Large intestine (tissue), 3 donors: ENCODE data around the gene TUFM. TPM values are rescaled to one million over a fixed set of nuclear protein-coding genes. Genes with fewer than 3 reads are reported as not detected.

ENCODE experiments used
- DNase-seq, 2 donors: peaks; one replicate each; pipeline versions ENCODE4 v3.0.0 to v3.0.0-alpha.2; 2013
- H3K27ac ChIP-seq: one replicate; pipeline ENCODE4 v1.5.1; 2013; ENCODE audit warnings: low read length
- H3K27me3 ChIP-seq: 2 replicates; pipeline ENCODE4 v1.6.1; 2013; ENCODE audit warnings: low read length; ENCODE audit not compliant: control insufficient read depth, insufficient read depth
- H3K36me3 ChIP-seq: 2 replicates; pipeline ENCODE4 v1.6.1; 2013; ENCODE audit warnings: low read length; ENCODE audit not compliant: control insufficient read depth, insufficient read depth
- H3K4me1 ChIP-seq: one replicate; pipeline ENCODE4 v1.6.1; 2013; ENCODE audit warnings: low read length; ENCODE audit not compliant: control insufficient read depth, insufficient read depth
- H3K4me3 ChIP-seq: one replicate; pipeline ENCODE4 v1.5.1; 2013; ENCODE audit warnings: low read length
- H3K9me3 ChIP-seq: one replicate; pipeline ENCODE4 v1.6.1; 2013; ENCODE audit warnings: mild to moderate bottlenecking, low read depth, low read length, moderate library complexity; ENCODE audit not compliant: control insufficient read depth
- WGBS: methylation state at CpG from one replicate; pipeline ENCODE4 v1.1.5; 2013; ENCODE audit warnings: low lambda C conversion rate; ENCODE audit not compliant: insufficient coverage; 5-methylcytosine and 5-hydroxymethylcytosine counted together
- polyA plus RNA-seq: library from polyadenylated mRNA; unstranded; fragments of 120-200 nt; gene quantifications from one replicate; pipeline ENCODE4 v1.2.1, GENCODE V29; 2013

TUFM gene
- polyA plus RNA-seq, 1 donor: 157 TPM

DNA sequence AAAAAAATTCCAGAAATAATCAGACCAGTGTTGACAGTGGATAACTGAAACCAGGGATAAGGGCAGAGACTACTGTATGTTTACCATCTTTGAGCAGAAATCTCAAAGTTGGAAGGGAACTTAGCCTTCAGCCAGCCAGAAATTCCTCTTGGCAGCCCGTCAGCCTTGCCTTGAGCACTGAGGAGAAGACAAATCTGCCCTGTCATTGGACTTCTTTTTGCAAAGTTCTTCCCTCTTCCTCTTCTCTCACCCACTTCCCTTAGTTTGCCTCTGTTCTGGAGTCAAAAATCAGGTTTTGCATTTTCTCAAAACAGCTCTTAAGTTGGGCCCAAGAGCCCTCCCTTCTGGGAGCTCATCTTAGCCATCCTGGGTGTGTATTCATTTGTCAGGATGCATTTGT is 6.2 kb downstream of the TUFM start:
- peaks cover 3% of the 10 kb centered on the region for H3K4me1 ChIP-seq
- no peaks in the 10 kb centered on the region for H3K9me3 ChIP-seq
- DNase-seq: no peak
- H3K4me3 ChIP-seq: no peak overlapping the region
- no peaks in the 10 kb centered on the region for H3K27me3 ChIP-seq
- no CpG with 5 or more reads among the region's 1 CpG for WGBS
- peaks cover 62% of the 10 kb centered on the region for H3K36me3 ChIP-seq
- H3K27ac ChIP-seq: no peak overlapping the region

DNA sequence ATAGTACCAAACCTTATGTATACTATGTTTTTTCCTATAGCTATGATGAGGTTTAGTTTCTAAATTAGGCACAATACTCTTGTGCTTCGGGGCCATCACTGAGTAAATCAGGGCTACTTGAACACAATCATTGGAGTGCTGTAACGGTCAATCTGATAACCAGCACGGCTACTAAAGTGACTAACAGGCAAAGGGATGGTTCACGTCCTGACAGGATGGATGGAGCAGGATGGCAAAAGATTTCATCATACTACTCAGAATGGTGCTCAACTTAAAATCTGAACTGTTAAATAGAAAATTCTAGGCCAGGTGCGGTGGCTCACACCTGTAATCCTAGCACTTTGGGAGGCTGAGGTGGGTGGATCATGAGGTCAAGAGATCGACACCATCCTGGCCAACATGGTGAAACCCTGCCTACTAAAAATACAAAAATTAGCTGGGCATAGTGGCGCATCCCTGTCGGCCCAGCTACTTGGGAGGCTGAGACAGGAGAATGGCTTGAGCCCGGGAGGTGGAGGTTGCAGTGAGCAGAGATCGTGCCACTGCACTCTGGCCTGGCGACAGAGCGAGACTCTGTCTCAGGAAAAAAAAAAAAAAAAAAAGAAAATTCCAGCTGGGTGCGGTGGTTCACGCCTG is 7.0 kb downstream of the TUFM start:
- Histone ChIP-seq H3K36me3 (peaks cover 62% of the 10 kb centered on the region), H3K4me3 (no peak overlapping the region), H3K27ac (no peak overlapping the region), H3K4me1 (no peaks in the 10 kb centered on the region), H3K27me3 (no peaks in the 10 kb centered on the region), H3K9me3 (no peaks in the 10 kb centered on the region)
- DNase-seq: no peak
- WGBS: 93% methylated on average over 3 of the region's 14 CpGs

DNA sequence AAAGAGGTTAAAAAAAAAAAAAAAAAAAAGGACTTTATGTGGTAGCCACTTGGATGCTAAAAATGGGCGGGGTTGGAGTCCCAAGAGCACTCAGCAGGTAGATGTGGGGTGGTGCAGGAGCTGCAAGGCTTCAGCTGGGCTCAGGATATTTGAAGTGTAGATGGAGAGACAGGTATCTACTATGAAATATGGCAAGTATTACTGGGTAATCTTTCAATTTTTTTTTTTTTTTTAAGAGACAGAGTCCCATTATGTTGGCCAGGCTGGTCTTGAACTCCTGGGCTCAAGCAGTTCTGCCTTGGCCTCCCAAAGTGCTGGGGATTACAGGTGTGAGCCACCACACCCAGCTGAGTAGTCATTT is 7.6 kb downstream of the TUFM start:
- Histone ChIP-seq H3K27ac (no peak overlapping the region), H3K4me3 (no peak overlapping the region), H3K4me1 (no peaks in the 10 kb centered on the region), H3K27me3 (no peaks in the 10 kb centered on the region), H3K36me3 (peaks cover 62% of the 10 kb centered on the region), H3K9me3 (no peaks in the 10 kb centered on the region)
- no CpG with 5 or more reads among the region's 1 CpG for WGBS
- DNase-seq: no peak

DNA sequence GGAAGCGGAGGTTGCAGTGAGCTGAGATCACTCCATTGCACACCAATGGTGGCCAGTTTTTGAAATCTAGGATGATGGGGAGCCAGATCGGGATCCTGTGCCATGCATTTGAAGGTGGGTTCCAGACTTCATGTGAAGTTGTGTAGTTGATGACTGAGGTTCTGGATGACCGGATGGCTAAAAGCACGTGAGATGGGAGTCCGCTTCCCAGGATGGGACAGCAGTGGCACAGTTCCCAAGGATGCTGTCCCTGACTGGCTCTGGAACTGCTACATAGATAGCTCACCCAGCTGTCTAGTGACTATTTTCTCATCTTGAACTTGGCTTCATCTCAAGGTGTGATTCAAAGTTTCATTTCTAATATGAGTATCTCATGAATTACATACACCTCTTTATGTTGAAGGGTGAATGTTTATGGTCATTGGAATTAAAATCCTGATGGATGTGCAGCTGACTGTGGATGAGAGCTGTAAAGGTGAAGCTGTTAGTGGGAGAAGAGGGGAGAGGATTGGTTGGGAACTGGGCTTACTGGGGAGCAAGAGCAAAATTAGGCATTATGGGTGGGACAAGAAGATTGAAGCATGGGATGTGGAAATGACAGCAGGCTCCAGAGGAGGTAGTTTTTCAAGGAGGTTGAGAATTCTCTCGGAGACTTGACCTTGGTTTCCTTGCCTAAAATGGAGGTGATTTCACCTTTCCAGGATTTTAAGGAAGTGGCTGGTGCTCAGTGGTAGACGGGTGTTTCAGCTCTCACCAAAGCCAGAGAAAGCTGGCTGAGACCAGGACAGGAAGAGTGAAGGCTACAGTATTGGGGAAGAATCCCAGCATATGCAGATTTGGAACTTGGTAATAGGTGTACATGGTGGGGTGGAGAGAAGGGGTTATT is 8.2 kb downstream of the TUFM start:
- DNase-seq: no peak
- Histone ChIP-seq H3K27ac (no peak overlapping the region), H3K9me3 (no peaks in the 10 kb centered on the region), H3K27me3 (no peaks in the 10 kb centered on the region), H3K36me3 (peaks cover 62% of the 10 kb centered on the region), H3K4me3 (no peak overlapping the region), H3K4me1 (no peaks in the 10 kb centered on the region)
- WGBS: 100% methylated on average over 1 of the region's 7 CpGs

DNA sequence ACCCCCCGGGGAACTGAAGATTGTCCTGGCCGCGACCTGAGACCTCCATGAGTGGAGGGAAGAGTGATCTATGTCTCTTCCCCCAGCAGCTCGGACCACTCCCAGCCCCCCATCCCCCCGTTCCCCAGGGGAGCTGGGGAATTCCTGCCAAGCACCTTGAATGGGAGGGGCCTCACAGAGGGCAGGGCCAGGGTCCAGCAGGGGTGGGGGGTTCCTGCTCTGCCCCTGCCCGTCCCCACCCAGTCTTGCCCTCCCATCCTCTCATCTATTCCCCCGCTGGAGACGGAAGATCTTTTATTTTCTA is 9.4 kb downstream of the TUFM start:
- Histone ChIP-seq H3K4me1 (no peaks in the 10 kb centered on the region), H3K36me3 (peaks cover 63% of the 10 kb centered on the region)
- no CpG with 5 or more reads among the region's 8 CpGs for WGBS

DNA sequence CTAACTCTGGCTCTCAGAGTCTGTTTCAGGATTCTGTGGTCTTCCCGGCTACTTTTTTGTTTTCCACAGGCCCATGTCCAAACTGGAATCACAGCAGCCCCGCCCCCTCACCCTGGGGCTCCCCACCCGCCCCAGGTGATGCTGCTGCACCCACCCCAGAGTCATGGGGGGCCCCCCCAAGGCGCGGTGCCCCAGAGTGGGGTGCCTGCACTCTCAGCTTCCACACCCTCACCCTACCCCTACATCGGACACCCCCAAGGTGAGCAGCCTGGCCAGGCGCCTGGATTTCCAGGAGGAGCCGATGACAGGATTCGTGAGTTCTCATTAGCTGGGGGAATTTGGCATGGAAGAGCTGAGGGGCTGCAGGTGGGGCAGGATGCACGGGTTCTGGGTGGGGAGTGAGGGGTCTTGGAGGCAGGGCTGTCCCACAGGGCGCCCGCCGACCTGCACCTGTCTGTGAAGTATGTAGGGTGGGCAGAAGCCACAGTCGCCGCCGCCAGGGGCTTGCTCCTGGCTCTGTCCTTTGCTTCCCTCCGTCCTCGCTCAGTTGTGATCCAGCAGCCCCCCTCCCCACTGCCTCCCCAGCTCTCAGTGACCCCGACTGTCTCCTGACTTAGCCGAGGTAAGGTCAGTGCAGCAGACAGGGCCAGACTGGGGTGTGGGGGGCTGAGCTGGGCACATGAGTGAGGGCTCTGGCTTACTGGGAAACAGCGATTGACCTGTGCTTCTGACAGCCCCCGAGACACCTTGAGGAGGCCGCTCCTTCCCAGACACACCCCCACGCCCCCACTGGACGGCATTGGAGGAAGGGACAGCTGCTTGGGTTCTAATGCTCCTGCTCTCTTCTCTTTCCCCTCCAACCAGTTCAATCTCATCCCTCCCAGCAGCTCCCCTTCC is 10.0 kb downstream of the TUFM start:
- no peak for DNase-seq
- Histone ChIP-seq H3K9me3 (no peaks in the 10 kb centered on the region), H3K4me3 (no peak overlapping the region), H3K36me3 (peaks cover 69% of the 10 kb centered on the region), H3K27me3 (no peaks in the 10 kb centered on the region), H3K4me1 (no peaks in the 10 kb centered on the region), H3K27ac (no peak overlapping the region)
- no CpG with 5 or more reads among the region's 25 CpGs for WGBS

More for the DNA sequence above, 9.4 kb downstream of the TUFM start:
- Histone ChIP-seq H3K4me3 (no peak overlapping the region), H3K27me3 (no peaks in the 10 kb centered on the region), H3K27ac (no peak overlapping the region), H3K9me3 (no peaks in the 10 kb centered on the region)
- no peak for DNase-seq

DNA sequence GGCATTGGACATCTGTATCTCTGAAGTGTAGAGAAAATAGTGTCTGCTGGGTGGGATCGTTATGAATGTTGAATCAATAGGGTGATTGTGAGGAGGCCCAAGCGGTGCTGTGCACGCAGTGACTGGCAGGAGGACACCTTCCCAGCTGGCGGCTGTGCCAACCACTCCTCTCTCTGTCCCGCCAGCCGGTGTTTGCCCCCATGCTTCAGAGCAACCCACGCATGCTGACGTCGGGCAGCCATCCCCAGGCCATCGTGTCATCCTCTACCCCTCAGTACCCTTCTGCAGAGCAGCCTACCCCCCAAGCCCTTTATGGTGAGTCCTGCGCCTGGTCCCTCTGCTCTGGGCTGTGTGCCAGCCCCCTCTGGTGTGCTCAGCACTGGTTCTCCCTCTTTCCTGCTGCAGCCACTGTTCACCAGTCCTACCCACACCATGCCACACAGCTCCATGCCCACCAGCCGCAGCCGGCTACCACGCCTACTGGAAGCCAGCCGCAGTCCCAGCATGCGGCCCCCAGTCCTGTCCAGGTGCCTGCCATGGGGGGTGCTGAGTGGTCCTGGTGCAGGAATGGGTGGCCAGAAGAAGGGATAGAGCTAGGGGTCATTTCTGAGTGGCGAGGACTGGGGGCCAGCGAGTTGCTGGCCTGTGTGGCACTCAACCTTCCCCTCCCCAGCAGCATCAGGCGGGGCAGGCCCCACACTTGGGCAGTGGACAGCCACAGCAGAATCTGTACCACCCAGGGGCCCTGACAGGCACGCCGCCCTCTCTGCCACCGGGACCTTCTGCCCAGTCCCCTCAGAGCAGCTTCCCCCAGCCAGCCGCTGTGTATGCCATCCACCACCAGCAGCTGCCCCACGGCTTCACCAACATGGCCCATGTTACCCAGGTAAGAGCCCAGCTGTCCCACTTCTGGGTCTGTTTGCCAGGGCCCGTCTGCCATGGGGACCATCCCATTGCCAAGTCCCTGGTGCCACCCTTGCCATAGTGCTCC is 11.0 kb downstream of the TUFM start:
- Histone ChIP-seq H3K4me3 (no peak overlapping the region), H3K27ac (no peak overlapping the region), H3K36me3 (peaks cover 79% of the 10 kb centered on the region), H3K9me3 (no peaks in the 10 kb centered on the region), H3K4me1 (no peaks in the 10 kb centered on the region), H3K27me3 (no peaks in the 10 kb centered on the region)
- DNase-seq: no peak
- no CpG with 5 or more reads among the region's 25 CpGs for WGBS

DNA sequence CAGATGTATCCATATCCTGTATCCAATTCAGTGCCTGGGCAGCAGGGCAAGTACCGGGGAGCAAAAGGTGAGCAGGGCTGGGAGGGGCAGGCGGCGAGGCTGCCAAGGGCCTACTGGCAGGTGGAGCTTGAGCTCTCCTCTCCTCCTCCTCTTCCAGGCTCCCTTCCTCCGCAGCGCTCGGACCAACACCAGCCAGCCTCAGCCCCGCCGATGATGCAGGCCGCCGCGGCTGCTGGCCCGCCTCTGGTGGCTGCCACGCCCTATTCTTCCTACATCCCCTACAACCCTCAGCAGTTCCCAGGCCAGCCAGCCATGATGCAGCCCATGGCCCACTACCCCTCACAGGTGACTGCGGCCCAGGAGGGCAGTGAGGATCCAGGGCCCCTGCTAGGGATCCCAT is 11.8 kb downstream of the TUFM start:
- H3K27ac ChIP-seq: no peak overlapping the region
- no CpG with 5 or more reads among the region's 14 CpGs for WGBS
- peaks cover 87% of the 10 kb centered on the region for H3K36me3 ChIP-seq
- no peaks in the 10 kb centered on the region for H3K27me3 ChIP-seq
- no peak overlapping the region for H3K4me3 ChIP-seq
- no peaks in the 10 kb centered on the region for H3K9me3 ChIP-seq
- no peak for DNase-seq
- no peaks in the 10 kb centered on the region for H3K4me1 ChIP-seq

DNA sequence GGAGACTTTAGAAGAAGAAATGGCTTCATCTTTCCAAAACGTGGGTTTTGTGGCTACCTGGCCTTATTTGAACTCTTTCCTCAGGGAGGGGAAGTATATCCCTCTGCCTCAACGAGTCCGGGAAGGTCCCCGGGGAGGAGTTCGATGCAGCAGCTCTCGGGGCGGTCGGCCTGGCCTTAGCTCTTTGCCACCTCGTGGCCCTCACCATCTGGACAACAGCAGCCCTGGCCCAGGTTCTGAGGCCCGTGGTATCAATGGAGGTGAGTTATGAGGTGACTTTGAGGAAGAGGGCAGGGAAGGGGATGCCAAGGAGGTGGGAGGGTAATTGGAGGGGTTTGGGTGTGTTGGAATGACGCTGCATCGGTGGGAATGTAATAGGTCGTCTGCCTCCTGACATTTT is 15.6 kb downstream of the TUFM start:
- DNase-seq: no peak
- no peaks in the 10 kb centered on the region for H3K27me3 ChIP-seq
- no peaks in the 10 kb centered on the region for H3K9me3 ChIP-seq
- H3K4me3 ChIP-seq: no peak overlapping the region
- peaks cover 96% of the 10 kb centered on the region for H3K36me3 ChIP-seq
- H3K27ac ChIP-seq: no peak overlapping the region
- no CpG with 5 or more reads among the region's 13 CpGs for WGBS
- peaks cover 5% of the 10 kb centered on the region for H3K4me1 ChIP-seq
